ENCODE data around the gene THADA.

THADA gene

GRCh38 chr2:43268066-43268953 lies 327.5 kb downstream of the THADA start:
- no peak for DNase-seq

- no peak for DNase-seq
These were observed 328.5 kb downstream of the THADA start for GRCh38 chr2:43267381-43267780.

GRCh38 chr2:43266711-43267111 lies 329.1 kb downstream of the THADA start:
- no peak for DNase-seq

- no peak for DNase-seq
These were observed 330.4 kb downstream of the THADA start for GRCh38 chr2:43265421-43265820.

- no peak for DNase-seq
These were observed 330.8 kb downstream of the THADA start for GRCh38 chr2:43265001-43265400.

GRCh38 chr2:43262951-43263350 lies 332.9 kb downstream of the THADA start:
- no peak for DNase-seq

- no peak for DNase-seq
These were observed 333.6 kb downstream of the THADA start for GRCh38 chr2:43262239-43262638.

- no peak for DNase-seq
These were observed 336.3 kb downstream of the THADA start for GRCh38 chr2:43259512-43259911.

- no peak for DNase-seq
These were observed 337.2 kb downstream of the THADA start for GRCh38 chr2:43258547-43259156.

GRCh38 chr2:43255296-43255910 lies 340.4 kb downstream of the THADA start:
- DNase-seq: no peak

- DNase-seq: no peak
These were observed 341.5 kb downstream of the THADA start for GRCh38 chr2:43254331-43254730.

GRCh38 chr2:43251171-43251731 lies 344.6 kb downstream of the THADA start:
- DNase-seq: no peak

- DNase-seq: no peak
These were observed 345.8 kb downstream of the THADA start for GRCh38 chr2:43250015-43250414.

GRCh38 chr2:43248621-43249020 lies 347.2 kb downstream of the THADA start:
- DNase-seq: no peak

GRCh38 chr2:43246641-43247040 lies 349.2 kb downstream of the THADA start:
- no peak for DNase-seq

- DNase-seq: no peak
These were observed 354.3 kb downstream of the THADA start for GRCh38 chr2:43241558-43241957.

- DNase-seq: no peak
These were observed 355.1 kb downstream of the THADA start for GRCh38 chr2:43240766-43241150.

- no peak for DNase-seq
These were observed 355.7 kb downstream of the THADA start for GRCh38 chr2:43239981-43240765.

GRCh38 chr2:43238813-43239212 lies 357.0 kb downstream of the THADA start:
- no peak for DNase-seq

- no peak for DNase-seq
These were observed 357.7 kb downstream of the THADA start for GRCh38 chr2:43238176-43238575.

- no peak for DNase-seq
These were observed 362.3 kb downstream of the THADA start for GRCh38 chr2:43233218-43234212.

All from activated naive CD4-positive, alpha-beta T cell (primary cell).